SK-MEL-5 (cell line): Measurements from ENCODE around the gene RTL5. TPM values are rescaled to one million over a fixed set of nuclear protein-coding genes. Genes with fewer than 3 reads are reported as not detected.
A peak's percentile ranks its signal among the peaks of the same experiment; 100 is the strongest.

Experiments used
- DNase-seq: peaks from one replicate; pipeline ENCODE4 v3.0.0-alpha.2; 2016; ENCODE audit warnings: low read depth, low spot score
- in situ Hi-C: cut with HindIII; loops from 2 replicates; pipeline ENCODE4 v1.10.0; 2016; ENCODE audit warnings: low sequenced_read_pairs, high pct_unique_total_duplicates, low pct_unique_long_range_greater_than_20kb
- total RNA-seq: library from RNA; depleted of rRNA; stranded (reverse); fragments of >200 nt; shearing (Covaris generic); gene quantifications from 2 replicates; pipeline ENCODE4 v1.2.3, GENCODE V29; 2014; rRNA removed

The RTL5 gene
- total RNA-seq, 1 experiment from 2014 or later = 0.29 TPM

DNA sequence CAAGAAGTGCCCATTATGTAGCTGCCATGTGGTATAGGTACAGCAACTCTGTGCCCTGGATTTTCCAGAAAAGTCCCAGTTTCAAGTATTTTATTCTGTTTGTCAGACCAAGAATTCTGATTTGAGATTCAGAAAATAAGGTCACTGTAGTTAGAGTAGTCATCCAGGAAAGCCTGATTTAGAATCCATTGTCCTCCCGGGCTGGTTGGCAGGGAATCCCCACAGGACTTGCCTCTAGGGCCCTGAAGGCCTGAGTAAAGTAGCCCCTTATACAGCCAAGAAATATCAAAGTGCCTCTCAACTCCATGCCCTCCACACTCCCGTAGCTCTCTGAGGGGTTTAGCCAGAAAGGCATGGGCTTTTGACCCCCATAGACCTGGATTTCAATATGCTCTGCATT lies 36.3 kb downstream of the RTL5 start:
- no peak for DNase-seq
- in situ Hi-C loops = no loop called here

GRCh38 chrX:72094894-72095293 lies 36.8 kb downstream of the RTL5 start:
- DNase-seq = no peak
- in situ Hi-C loops = no loop called here

GRCh38 chrX:72089254-72089653 lies 42.5 kb downstream of the RTL5 start:
- DNase-seq = peak; percentile 2
- in situ Hi-C loops = no loop called here

DNA sequence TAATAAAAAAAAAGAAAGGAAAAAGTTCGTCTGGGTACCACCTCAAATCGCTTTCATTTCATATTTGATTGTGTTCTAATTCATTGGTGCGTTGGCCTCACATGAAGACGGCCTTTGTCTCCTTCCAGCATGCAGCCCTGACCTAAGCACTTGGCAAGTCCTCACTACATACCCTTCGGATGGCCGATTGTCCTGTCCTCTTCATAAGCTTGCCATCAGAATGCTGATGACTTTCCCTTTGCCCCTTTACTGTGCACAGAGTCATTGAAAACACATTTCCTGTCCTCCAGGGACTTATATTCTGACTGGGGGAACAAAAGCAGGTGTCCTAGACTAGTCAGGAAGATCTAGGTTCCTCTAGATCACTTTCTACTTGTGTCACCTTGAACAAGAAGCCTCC lies 43.0 kb downstream of the RTL5 start:
- in situ Hi-C loops = no loop called here
- DNase-seq = no peak

DNA sequence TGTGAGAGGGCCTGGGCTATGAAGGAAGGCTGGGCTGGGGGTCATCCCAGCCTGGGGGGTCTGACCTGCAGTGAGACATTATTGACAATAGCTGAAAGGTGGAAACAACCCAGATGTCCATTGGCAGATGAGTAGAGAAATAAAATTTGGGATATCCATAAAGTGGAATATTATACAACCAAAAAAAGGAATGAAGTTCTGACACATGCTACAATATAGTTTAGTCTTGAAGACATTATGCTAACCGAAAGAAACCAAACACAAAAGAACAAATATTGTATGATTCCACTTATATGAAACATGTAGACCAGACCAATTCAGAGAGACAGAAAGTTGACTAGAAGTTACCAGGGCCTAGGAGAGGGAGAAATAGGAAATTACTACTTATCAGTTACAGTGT lies 44.7 kb downstream of the RTL5 start:
- in situ Hi-C loops = no loop called here
- DNase-seq = no peak

GRCh38 chrX:72084114-72084513 lies 47.6 kb downstream of the RTL5 start:
- DNase-seq = no peak
- in situ Hi-C loops = no loop called here

DNA sequence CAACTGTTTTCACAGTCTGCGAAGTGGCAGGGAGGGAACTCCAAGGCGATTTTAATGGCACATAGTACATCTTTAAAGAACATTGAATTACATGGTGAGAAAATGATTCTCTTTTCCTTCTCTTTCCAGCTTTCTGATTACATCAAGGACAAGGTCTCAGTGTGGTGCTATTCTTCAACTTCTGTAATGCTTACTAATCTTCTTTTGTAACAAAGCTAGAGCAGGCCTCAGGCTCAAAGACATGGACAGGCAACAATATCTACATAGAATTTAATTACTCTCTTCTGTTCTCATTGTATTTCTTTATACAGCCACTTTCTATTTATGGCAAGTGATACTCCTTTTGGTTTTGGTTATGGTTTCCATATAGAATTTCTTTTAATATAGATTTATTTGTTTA lies 48.4 kb downstream of the RTL5 start:
- in situ Hi-C loops = no loop called here
- DNase-seq = no peak

GRCh38 chrX:72081605-72082320 lies 50.0 kb downstream of the RTL5 start:
- no peak for DNase-seq
- in situ Hi-C loops = no loop called here

DNA sequence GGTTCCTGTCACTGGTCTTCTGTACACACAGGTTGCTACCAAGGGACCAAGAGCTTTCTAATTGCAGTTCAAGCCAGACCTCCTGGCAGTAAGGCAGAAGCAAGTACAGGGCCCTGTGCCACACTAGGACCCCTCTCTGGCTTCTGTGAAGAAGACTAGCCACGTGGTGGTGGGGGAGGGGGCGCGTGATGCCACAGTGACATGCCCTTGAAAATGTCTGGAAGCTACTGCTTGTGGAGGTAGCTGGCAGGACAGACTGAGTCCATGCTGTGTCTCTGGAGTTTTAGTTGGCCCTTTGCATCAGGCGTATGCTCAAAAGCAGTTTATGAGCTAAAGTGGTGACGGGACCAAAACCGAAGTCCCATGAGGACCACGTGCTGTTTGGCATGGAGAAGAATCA lies 50.9 kb downstream of the RTL5 start:
- no peak for DNase-seq
- in situ Hi-C loops = no loop called here

DNA sequence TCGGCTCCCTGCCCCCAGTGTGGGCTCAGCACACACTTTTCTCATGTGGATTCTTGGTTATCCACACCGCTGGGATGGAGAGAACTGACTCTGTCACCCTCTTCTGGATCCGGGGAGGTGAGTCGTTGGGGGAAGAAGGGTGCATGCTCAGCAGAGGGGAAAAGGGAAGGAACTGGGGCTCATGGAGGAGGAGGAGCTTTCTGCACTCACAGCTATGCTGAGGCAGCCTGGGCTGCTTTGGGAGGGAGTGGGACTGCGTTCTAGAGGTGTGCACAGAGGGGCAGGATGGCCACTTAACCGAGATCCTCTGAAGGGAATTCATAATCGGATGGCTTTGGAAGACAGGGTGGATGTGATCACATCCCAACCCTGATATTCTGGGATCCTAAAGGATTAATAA lies 51.6 kb downstream of the RTL5 start:
- in situ Hi-C loops = no loop called here
- no peak for DNase-seq

GRCh38 chrX:72079607-72080006 lies 52.1 kb downstream of the RTL5 start:
- in situ Hi-C loops = no loop called here

DNA sequence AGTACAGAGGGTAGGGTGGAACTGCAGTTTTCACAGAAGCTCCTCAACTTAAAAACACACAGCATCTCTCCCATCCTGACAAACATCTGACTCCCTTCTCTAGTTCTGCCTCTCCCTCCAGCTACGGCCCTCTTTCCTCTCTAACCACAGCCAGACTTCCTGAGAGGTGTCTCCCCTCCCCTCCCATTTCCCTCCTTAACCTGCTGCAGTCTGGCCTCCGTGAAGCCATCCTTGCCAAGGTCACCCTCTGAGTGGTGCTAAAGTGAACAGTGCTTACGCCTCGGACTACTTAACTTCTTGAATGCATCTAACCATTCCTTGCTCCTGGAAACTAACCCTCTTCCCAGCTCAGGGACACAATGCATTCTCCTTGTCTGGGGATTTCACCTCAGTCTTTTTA lies 53.3 kb downstream of the RTL5 start:
- DNase-seq = no peak
- in situ Hi-C loops = no loop called here

More at GRCh38 chrX:72079607-72080006, 52.1 kb downstream of the RTL5 start:
- no peak for DNase-seq

Other genes with a start within 250 kb of the RTL5 start
- 0.08 TPM in 1 of 2 replicates, not detected in the other for gene NHSL2, start 221.1 kb downstream of the RTL5 start, total RNA-seq
- 15.9 and 20.9 TPM in 2 replicates for gene PIN4, start 49.8 kb upstream of the RTL5 start, total RNA-seq
- 5.5 and 5.8 TPM in 2 replicates for gene ERCC6L, start 107.1 kb upstream of the RTL5 start, total RNA-seq
- 1,611 and 1,883 TPM in 2 replicates for gene RPS4X, start 145.3 kb upstream of the RTL5 start, total RNA-seq
- gene CITED1, start 174.0 kb upstream of the RTL5 start, total RNA-seq = 29.4 and 30.1 TPM in 2 replicates